Thoracic aorta (tissue), 2 donors: ENCODE results near the gene INTS1. TPM values are rescaled to one million over a fixed set of nuclear protein-coding genes. Genes with fewer than 3 reads are reported as not detected.

ENCODE experiments used
- ATAC-seq: fragments of 150-250 bp; one replicate; pipeline ENCODE4 v1.8.0; 2017; ENCODE audit warnings: low read depth; ENCODE audit not compliant: insufficient number of reproducible peaks, low FRiP score
- DNase-seq: peaks from one replicate; pipeline ENCODE4 v3.0.0-alpha.2; 2020; ENCODE audit warnings: low spot score
- H3K27ac ChIP-seq, 2 donors: fragments of 200-600 bp; sonication (generic); 1 replicate in 1 of 2; 2 replicates in 1 of 2; pipeline ENCODE4 v1.5.1; 2016; ENCODE audit warnings: mild to moderate bottlenecking in 2 of 2, moderate library complexity in 2 of 2
- H3K27me3 ChIP-seq: fragments of 200-600 bp; sonication (generic); replicated peaks from 2 replicates; pipeline ENCODE4 v1.6.0; 2016; ENCODE audit warnings: mild to moderate bottlenecking; ENCODE audit not compliant: insufficient read depth
- H3K36me3 ChIP-seq: fragments of 200-600 bp; sonication (generic); one replicate; pipeline ENCODE4 v1.5.1; 2016
- H3K4me1 ChIP-seq, 2 donors: fragments of 200-600 bp; sonication (generic); 1 replicate in 1 of 2; 2 replicates in 1 of 2; pipeline versions ENCODE4 v1.5.1 to v1.6.0; 2016; ENCODE audit warnings: low read depth in 2 of 2, mild to moderate bottlenecking in 1 of 2; ENCODE audit not compliant: control insufficient read depth in 1 of 2
- H3K4me3 ChIP-seq: fragments of 200-600 bp; sonication (generic); 2 replicates; pipeline ENCODE4 v1.5.1; 2016; ENCODE audit warnings: mild to moderate bottlenecking
- H3K9me3 ChIP-seq: fragments of 200-600 bp; sonication (generic); 2 replicates; pipeline ENCODE4 v1.5.1; 2016
- total RNA-seq, 2 donors: library from RNA; depleted of rRNA; stranded (reverse); fragments of >200 nt; gene quantifications; one replicate each; pipeline versions ENCODE4 v1.1.0 to v1.2.3, GENCODE V29; 2016
- TF ChIP-seq, protein P1 (sequence below): fragments of 200-600 bp; sonication (generic); IDR thresholded peaks from one replicate; pipeline ENCODE4 v1.5.1; 2019; ENCODE audit warnings: antibody characterized with exemption

Gene INTS1
- total RNA-seq, 2 donors from 2014 or later, result 59.8 to 89.6 TPM

DNA sequence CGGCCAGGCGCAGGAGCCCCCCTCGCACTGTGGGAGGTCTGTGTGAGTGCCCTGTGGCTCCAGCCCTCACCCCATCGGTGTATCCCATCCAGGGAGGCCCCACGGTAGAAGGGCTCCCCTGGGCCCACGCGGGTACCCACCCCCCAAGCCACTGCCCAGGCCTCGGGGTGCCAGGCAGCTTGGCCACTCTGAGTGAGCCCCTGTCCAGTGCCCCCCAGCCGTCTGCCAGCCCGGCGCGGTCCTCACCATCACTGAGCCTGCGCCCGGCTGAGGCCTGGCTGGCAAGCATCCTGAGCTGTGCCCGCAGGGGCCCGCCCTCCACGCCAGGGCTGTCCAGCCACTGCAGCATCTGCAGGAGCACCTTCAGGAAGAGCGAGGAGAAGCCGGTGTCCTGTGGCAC lies 25.7 kb downstream of the INTS1 start:
- no peaks in the 10 kb centered on the region for H3K4me1 ChIP-seq
- ATAC-seq (no peak), DNase-seq (no peak)
- H3K27me3 ChIP-seq, result no peaks in the 10 kb centered on the region
- H3K9me3 ChIP-seq, result no peaks in the 10 kb centered on the region
- TF ChIP-seq, protein P1, sequence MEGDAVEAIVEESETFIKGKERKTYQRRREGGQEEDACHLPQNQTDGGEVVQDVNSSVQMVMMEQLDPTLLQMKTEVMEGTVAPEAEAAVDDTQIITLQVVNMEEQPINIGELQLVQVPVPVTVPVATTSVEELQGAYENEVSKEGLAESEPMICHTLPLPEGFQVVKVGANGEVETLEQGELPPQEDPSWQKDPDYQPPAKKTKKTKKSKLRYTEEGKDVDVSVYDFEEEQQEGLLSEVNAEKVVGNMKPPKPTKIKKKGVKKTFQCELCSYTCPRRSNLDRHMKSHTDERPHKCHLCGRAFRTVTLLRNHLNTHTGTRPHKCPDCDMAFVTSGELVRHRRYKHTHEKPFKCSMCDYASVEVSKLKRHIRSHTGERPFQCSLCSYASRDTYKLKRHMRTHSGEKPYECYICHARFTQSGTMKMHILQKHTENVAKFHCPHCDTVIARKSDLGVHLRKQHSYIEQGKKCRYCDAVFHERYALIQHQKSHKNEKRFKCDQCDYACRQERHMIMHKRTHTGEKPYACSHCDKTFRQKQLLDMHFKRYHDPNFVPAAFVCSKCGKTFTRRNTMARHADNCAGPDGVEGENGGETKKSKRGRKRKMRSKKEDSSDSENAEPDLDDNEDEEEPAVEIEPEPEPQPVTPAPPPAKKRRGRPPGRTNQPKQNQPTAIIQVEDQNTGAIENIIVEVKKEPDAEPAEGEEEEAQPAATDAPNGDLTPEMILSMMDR, result no peak
- H3K36me3 ChIP-seq, result peaks cover 52% of the 10 kb centered on the region
- H3K4me3 ChIP-seq, result no peak overlapping the region
- no peak overlapping the region for H3K27ac ChIP-seq

DNA sequence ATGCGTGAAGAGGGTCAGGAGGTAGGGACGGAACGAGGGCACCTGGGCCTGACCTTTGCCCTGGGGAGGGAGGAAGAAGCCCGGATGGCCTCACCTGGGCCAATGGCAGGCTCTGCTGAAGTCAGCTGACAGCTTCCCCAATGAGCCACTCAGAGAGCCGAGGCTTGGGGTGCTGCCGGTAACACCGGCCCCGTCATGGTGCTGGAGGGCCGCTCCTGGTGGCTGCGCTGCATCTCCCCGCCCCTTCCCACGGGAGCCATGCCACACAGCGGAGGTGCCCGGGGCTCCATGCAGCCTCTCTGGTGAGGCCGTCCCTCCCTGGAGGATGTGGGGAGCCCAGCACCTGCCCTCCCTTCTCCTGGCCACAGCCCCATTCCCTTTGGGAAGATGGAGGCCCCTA lies 27.3 kb downstream of the INTS1 start:
- Histone ChIP-seq H3K27me3 (no peaks in the 10 kb centered on the region), H3K4me3 (no peak overlapping the region), H3K9me3 (no peaks in the 10 kb centered on the region), H3K4me1 (no peaks in the 10 kb centered on the region), H3K27ac (no peak overlapping the region), H3K36me3 (peaks cover 51% of the 10 kb centered on the region)
- TF ChIP-seq, protein P1, result no peak
- ATAC-seq (no peak), DNase-seq (no peak)

DNA sequence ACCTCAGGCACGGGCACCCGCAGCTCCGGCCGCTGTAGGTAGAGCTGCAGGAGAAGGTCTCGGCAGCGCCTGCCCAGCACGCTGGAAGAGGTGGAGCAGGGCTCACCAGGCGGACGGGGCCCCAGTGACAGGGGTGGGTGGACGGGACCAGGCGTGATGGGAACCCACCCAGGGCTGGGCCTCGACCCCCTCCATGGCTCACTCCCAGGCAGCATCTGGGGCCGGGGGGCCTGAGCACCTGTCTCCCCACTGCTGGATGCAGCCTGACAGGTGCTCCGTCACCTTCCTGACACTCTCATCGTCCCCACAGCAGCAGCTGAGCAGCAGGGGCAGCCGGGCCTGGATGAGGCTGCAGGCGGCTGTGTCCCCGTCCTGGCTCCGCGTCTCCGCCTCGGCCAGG lies 28.2 kb downstream of the INTS1 start:
- Histone ChIP-seq H3K36me3 (peaks cover 53% of the 10 kb centered on the region), H3K27me3 (no peaks in the 10 kb centered on the region), H3K9me3 (no peaks in the 10 kb centered on the region), H3K27ac (no peak overlapping the region), H3K4me1 (no peaks in the 10 kb centered on the region), H3K4me3 (no peak overlapping the region)
- TF ChIP-seq, protein P1, result no peak
- ATAC-seq, result no peak
- no peak for DNase-seq

GRCh38 chr7:1475393-1475792 lies 28.8 kb downstream of the INTS1 start:
- H3K27ac ChIP-seq, result no peak overlapping the region
- peaks cover 53% of the 10 kb centered on the region for H3K36me3 ChIP-seq
- H3K27me3 ChIP-seq, result no peaks in the 10 kb centered on the region
- H3K4me3 ChIP-seq, result no peak overlapping the region
- no peaks in the 10 kb centered on the region for H3K9me3 ChIP-seq
- no peak for ATAC-seq
- no peak for DNase-seq
- TF ChIP-seq, protein P1, result no peak
- H3K4me1 ChIP-seq, result no peaks in the 10 kb centered on the region

- Histone ChIP-seq H3K4me1 (no peaks in the 10 kb centered on the region), H3K27me3 (no peaks in the 10 kb centered on the region), H3K27ac (no peak overlapping the region), H3K9me3 (no peaks in the 10 kb centered on the region), H3K36me3 (peaks cover 53% of the 10 kb centered on the region), H3K4me3 (no peak overlapping the region)
- no peak for ATAC-seq
- DNase-seq, result no peak
- TF ChIP-seq, protein P1, result no peak
These were observed 29.5 kb downstream of the INTS1 start for GRCh38 chr7:1474736-1475135.
